KOPT-K1 (cell line): ENCODE data around the gene CHI3L1.
"Not testable (repeated sequence)": the region's sequence is repeated elsewhere in the genome, so short reads cannot be mapped to it uniquely, and the experiment has no call there.

ENCODE experiments used
- H3K27ac ChIP-seq: fragments of 200-600 bp; sonication (generic); 2 replicates; pipeline ENCODE4 v1.5.1; 2016; ENCODE audit warnings: antibody characterized with exemption, mild to moderate bottlenecking, low read depth, low read length; ENCODE audit not compliant: poor library complexity, severe bottlenecking
- H3K36me3 ChIP-seq: fragments of 200-600 bp; sonication (generic); 2 replicates; pipeline ENCODE4 v1.5.1; 2017; ENCODE audit warnings: antibody characterized with exemption, mild to moderate bottlenecking, low read length, moderate library complexity; ENCODE audit not compliant: insufficient read depth
- H3K9me3 ChIP-seq: fragments of 200-600 bp; sonication (generic); 2 replicates; pipeline ENCODE4 v1.5.1; 2017; ENCODE audit warnings: antibody characterized with exemption, low read length, mild to moderate bottlenecking; ENCODE audit not compliant: insufficient read depth, poor library complexity, severe bottlenecking

Gene CHI3L1

DNA sequence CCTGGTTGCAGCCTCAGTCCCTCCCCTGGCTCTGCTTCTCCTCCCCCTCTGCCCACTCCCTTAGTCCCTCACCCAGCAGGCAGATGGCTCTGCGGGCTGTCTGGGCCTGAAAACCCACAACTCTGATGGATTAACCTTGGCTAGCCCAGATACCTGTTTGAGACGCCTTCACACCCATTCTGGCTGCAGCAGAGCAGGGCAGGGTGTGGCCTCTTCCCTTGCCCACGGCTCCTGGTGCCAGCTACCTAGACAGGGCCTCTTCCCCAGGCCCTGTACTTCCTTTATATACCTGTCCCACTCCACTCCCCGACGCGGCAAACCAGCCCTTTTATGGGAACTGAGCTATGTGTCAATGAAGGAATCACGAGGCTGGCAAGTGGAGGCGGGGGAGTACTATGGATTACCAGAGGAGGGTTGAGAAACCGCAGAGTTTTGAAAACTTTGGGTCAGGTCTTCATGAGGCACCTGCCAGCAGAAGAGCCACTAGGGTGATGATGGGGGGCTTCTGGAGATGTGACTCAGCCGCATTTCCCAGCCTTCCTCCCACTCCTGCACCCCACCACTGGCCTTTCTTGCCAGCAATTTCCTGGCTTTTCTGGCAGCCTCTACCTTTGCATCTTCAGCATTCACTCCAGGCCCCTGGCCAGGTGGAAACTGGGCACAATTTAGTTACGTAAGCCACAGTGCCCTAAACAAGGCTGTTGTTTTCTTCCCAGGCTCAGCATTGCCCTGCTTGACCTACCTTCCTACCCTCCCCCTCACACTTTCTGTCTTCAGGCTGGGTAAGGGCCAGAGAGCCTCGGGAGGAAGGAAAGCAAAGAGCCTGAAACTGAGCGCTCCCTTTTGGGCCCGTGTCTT lies at the start of gene CHI3L1:
Gene CHI3L1, minus strand, starts transcription at position 259 of the 858 bp plus-strand sequence. Its CDS starts 81 bp downstream, at position 178.
- Histone ChIP-seq H3K9me3 (no peaks in the 10 kb centered on the region), H3K36me3 (no peaks in the 10 kb centered on the region), H3K27ac (no peak within 1 kb of the TSS)

- H3K36me3 ChIP-seq, H3K27ac ChIP-seq: not testable (repeated sequence)
- peaks cover 15% of the 10 kb centered on the region for H3K9me3 ChIP-seq
Measured at GRCh38 chr1:203234901-203235300, 48.4 kb upstream of the CHI3L1 start.

DNA sequence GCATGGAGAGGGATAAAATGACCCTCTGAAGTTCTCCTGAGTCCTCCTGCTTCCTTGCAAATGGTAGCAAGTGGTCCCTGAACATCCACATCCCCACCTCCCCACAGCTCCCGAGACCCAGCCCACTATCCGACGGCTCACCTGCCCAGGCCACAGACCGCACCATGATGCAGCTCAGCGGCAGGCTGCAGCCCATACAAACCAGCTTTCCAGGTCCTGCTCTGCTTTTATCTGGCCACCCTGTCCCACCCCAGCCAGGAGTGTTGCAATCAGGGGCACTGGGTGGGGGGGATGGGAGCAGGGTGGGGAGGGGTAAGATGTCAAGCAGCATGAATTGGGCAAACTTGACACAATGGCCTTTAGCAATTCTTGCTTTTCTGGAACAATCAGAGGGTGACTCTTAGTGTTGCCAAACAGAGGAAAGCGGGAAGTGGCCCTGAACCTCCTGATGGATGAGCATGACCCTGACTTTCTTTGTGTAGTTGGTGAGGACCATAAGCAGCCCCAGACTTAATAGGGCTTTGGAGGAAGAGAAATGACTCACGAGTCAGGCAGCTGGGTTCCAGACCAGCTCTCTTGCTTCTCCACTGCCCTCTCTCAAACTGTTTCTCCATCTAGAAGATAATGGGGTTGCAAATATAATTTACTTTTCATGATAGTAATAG lies 43.1 kb upstream of the CHI3L1 start, which contains the start of gene CHIT1:
Gene CHIT1, minus strand, starts transcription at position 203 of the 665 bp plus-strand sequence. Its CDS starts 37 bp downstream, at position 166.
- H3K36me3 ChIP-seq, result no peaks in the 10 kb centered on the region
- no peaks in the 10 kb centered on the region for H3K9me3 ChIP-seq
- no peak within 1 kb of the TSS for H3K27ac ChIP-seq

DNA sequence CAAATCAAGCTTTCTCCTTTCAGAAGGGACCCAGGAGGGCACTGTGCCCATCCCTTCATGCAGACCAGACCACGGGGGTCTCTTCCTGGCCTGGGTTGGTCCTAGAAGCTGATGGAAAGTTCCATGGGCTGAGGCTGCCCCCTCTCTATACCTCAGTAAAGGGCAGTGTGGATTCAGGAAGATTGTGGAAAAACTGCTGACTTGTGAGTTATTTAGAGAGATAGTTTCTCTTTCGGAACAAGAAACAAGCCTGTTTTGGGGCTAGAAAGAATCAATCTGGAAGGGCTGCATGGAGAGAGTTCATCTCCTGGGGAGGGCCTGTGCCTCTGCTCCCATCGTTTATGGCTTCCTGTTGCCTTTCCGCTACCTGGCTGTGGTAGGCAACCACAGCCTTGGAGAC lies 42.2 kb upstream of the CHI3L1 start:
- Histone ChIP-seq H3K27ac (no peak overlapping the region), H3K36me3 (no peaks in the 10 kb centered on the region), H3K9me3 (no peaks in the 10 kb centered on the region)

GRCh38 chr1:203227371-203228083 lies 41.0 kb upstream of the CHI3L1 start:
- Histone ChIP-seq H3K27ac (no peak overlapping the region), H3K36me3 (no peaks in the 10 kb centered on the region), H3K9me3 (no peaks in the 10 kb centered on the region)

GRCh38 chr1:203225071-203225470 lies 38.6 kb upstream of the CHI3L1 start:
- H3K36me3 ChIP-seq, result no peaks in the 10 kb centered on the region
- H3K27ac ChIP-seq, result no peak overlapping the region
- no peaks in the 10 kb centered on the region for H3K9me3 ChIP-seq

DNA sequence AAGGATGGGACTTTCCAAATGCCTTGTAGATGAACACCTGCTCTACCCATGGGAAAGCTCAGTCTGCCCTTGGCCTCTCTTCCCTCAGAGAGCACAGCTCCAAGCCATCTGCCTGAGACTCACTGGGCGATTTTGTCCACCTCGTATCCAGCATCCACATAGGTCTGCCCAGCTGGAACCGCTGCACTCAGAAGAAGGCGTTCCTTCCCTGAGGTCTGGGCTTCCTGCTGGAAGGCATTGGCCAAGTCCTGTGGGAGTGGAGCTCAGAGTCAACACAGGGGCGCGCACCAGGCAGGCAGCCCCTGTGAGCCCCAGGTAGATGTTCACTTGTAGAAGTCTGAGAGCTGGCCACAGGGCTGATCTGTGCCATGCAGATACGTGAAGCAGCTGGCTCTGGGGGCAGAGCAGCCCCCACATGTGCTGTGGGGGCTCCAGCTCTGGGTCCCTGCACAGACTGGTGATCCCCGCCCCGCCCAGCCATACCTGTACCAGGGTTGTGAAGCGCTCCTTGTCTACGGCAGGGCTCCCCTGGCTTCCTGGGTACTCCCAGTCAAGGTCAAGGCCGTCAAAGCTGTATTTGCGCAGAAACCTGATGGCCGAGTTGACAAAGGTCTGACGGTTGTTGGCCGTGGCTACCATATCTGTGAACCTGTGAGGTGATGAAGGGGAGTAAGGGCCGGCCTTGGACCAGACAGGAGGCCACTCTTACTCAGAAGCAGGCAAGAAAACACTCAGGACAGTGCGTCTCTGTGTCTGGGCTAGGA lies 36.7 kb upstream of the CHI3L1 start:
- Histone ChIP-seq H3K36me3 (no peaks in the 10 kb centered on the region), H3K9me3 (no peaks in the 10 kb centered on the region), H3K27ac (no peak overlapping the region)

- H3K9me3 ChIP-seq, result no peaks in the 10 kb centered on the region
- no peaks in the 10 kb centered on the region for H3K36me3 ChIP-seq
- H3K27ac ChIP-seq, result no peak overlapping the region
Measured at GRCh38 chr1:203219934-203220333, 33.4 kb upstream of the CHI3L1 start.

DNA sequence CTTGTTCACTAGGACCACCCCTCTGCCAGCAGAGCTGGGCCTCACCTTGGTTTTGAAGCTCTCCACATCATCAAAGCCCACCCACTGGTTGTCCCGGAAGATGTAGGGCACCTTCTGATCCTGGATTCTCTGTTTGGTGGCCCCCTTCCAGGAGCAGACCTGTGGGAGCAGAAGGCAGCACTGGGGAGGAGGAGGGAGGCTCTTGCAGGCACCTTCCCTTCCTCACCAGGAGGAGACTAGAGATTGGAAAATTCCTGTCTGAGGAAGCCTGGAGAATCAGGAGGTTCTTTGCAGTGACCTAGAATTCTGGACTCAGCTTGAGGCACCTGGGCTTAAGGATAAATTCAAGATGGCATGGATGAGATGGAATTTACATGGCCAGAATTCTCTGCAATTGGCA lies 32.7 kb upstream of the CHI3L1 start:
- Histone ChIP-seq H3K36me3 (no peaks in the 10 kb centered on the region), H3K9me3 (no peaks in the 10 kb centered on the region), H3K27ac (no peak overlapping the region)

- H3K36me3 ChIP-seq, result no peaks in the 10 kb centered on the region
- H3K27ac ChIP-seq, result no peak overlapping the region
- H3K9me3 ChIP-seq, result no peaks in the 10 kb centered on the region
Measured at GRCh38 chr1:203217668-203218067, 31.2 kb upstream of the CHI3L1 start.

DNA sequence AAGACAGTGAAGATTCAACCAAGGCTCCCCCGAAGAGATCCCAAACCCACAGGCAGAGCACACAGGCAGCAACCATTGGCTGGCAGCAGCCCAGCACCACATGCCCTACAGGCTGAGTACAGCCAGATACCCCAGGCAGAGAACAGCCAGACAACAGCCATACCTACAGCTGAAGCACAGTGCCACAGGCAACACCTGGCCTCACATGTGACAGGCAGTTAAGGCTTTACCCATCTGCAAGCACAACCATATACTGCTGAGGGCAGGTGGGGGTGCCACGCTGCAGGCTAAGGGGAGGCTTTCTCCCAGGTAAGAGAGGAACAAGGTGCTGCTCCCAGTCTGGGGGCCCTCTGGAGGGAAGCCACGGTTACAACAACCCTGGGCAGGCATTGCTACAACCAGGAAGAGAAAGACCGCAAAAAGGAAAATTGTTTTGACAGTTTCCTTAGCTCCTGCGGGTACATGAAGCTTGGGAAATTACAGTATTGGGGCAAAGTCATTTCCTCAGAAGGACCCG lies 30.7 kb upstream of the CHI3L1 start:
- H3K27ac ChIP-seq, result no peak overlapping the region
- H3K36me3 ChIP-seq, result no peaks in the 10 kb centered on the region
- no peaks in the 10 kb centered on the region for H3K9me3 ChIP-seq

- H3K27ac ChIP-seq, result no peak overlapping the region
- H3K9me3 ChIP-seq, result no peaks in the 10 kb centered on the region
- H3K36me3 ChIP-seq, result no peaks in the 10 kb centered on the region
Measured at GRCh38 chr1:203216274-203217138, 30.0 kb upstream of the CHI3L1 start.

DNA sequence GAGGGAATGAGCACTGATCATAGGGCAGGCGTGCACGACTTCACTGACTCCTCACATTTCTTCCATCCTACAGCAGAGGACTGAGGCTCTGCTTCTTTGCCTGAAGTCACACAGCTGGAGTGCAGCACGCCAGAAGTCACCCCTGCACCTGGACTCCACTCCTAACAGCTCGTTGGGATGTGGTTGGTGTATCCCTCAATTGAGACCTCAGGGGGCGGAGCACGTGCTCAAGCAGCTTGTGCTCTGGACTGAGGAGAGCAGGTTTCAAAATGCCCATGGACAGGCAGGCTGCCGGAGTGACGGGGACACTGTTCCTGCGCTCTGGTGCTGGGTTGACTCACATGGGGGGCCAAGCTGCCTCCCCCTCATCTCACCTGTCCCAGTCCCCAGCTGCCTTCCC lies 29.1 kb upstream of the CHI3L1 start:
- Histone ChIP-seq H3K36me3 (no peaks in the 10 kb centered on the region), H3K27ac (no peak overlapping the region), H3K9me3 (no peaks in the 10 kb centered on the region)

DNA sequence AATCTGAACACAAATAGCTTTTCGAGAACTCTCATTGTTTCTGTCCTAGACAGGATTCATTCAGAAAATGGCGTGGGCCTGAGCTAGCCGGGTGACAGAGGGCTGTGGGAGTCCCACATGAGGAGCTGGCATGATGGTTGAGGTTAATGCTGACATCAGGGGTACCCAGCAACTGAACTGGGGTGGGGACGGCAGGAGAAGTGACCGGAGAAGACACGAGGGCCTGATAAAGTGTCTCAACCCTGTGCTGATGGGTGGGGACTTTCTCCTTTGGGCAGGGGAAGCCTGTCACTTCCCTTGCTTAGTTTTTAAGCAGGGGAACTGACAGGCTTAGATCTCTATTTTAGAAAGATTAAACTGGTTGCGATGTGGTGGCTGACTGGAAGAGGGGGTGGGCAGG lies 28.4 kb upstream of the CHI3L1 start:
- Histone ChIP-seq H3K27ac (no peak overlapping the region), H3K9me3 (no peaks in the 10 kb centered on the region), H3K36me3 (no peaks in the 10 kb centered on the region)
